ENCODE data around the gene ST8SIA6. TPM values are rescaled to one million over a fixed set of nuclear protein-coding genes. Genes with fewer than 3 reads are reported as not detected.

ST8SIA6 gene
- total RNA-seq, 4 donors from 2014 or later, result not detected

DNA sequence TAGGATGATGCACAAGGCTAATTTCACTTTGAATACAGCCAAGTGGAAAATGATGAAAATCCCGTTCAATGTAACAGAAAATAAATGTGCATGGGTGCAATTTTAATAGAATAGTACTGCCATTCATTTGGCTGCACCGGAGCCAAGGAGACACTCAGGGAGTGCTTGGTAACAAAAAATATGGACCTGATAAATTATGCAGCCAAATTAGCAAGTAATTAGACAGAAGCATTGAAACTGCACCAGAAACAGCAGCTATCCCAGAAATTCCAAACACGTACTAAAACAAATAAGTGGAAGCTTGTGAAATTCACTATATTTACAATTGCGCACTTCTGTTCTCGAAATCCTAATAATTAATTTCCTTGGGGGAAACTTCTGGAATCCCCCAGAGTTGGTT is 31.5 kb downstream of the ST8SIA6 start:
- H3K27me3 ChIP-seq, result no peaks in the 10 kb centered on the region
- TF ChIP-seq POLR2A (IDR thresholded peaks at IDR 0.05), result no peak
- no peak for TF ChIP-seq CTCF (IDR thresholded peaks at IDR 0.05)
- no peak for DNase-seq
- no peaks in the 10 kb centered on the region for H3K4me1 ChIP-seq
- H3K9me3 ChIP-seq, result no peaks in the 10 kb centered on the region
- no peaks in the 10 kb centered on the region for H3K36me3 ChIP-seq
- H3K4me3 ChIP-seq, result no peak overlapping the region
- no peak overlapping the region for H3K27ac ChIP-seq

- H3K36me3 ChIP-seq, result no peaks in the 10 kb centered on the region
- TF ChIP-seq CTCF (IDR thresholded peaks at IDR 0.05) (no peak), POLR2A (IDR thresholded peaks at IDR 0.05) (no peak)
- no peak for DNase-seq
- no peaks in the 10 kb centered on the region for H3K27me3 ChIP-seq
- H3K4me1 ChIP-seq, result no peaks in the 10 kb centered on the region
- no peak overlapping the region for H3K4me3 ChIP-seq
- no peak overlapping the region for H3K27ac ChIP-seq
- H3K9me3 ChIP-seq, result no peaks in the 10 kb centered on the region
Observed at GRCh38 chr10:17418249-17418648, 36.1 kb downstream of the ST8SIA6 start.

GRCh38 chr10:17416442-17417211 is 37.8 kb downstream of the ST8SIA6 start:
- no peak overlapping the region for H3K4me3 ChIP-seq
- no peaks in the 10 kb centered on the region for H3K9me3 ChIP-seq
- H3K27ac ChIP-seq, result no peak overlapping the region
- TF ChIP-seq POLR2A (IDR thresholded peaks at IDR 0.05) (no peak), CTCF (IDR thresholded peaks at IDR 0.05) (no peak)
- no peak for DNase-seq
- no peaks in the 10 kb centered on the region for H3K27me3 ChIP-seq
- H3K4me1 ChIP-seq, result no peaks in the 10 kb centered on the region
- H3K36me3 ChIP-seq, result no peaks in the 10 kb centered on the region

GRCh38 chr10:17415046-17415658 is 39.2 kb downstream of the ST8SIA6 start:
- Histone ChIP-seq H3K27me3 (no peaks in the 10 kb centered on the region), H3K27ac (no peak overlapping the region), H3K9me3 (no peaks in the 10 kb centered on the region), H3K4me1 (no peaks in the 10 kb centered on the region), H3K4me3 (no peak overlapping the region), H3K36me3 (no peaks in the 10 kb centered on the region)
- TF ChIP-seq POLR2A (IDR thresholded peaks at IDR 0.05) (no peak), CTCF (IDR thresholded peaks at IDR 0.05) (no peak)
- no peak for DNase-seq

GRCh38 chr10:17414484-17414883 is 39.9 kb downstream of the ST8SIA6 start:
- no peaks in the 10 kb centered on the region for H3K4me1 ChIP-seq
- H3K4me3 ChIP-seq, result no peak overlapping the region
- no peaks in the 10 kb centered on the region for H3K9me3 ChIP-seq
- H3K36me3 ChIP-seq, result no peaks in the 10 kb centered on the region
- TF ChIP-seq CTCF (IDR thresholded peaks at IDR 0.05) (no peak), POLR2A (IDR thresholded peaks at IDR 0.05) (no peak)
- no peak for DNase-seq
- H3K27ac ChIP-seq, result no peak overlapping the region
- H3K27me3 ChIP-seq, result no peaks in the 10 kb centered on the region
